ENCODE results near the gene TAF12. TPM values are rescaled to one million over a fixed set of nuclear protein-coding genes. Genes with fewer than 3 reads are reported as not detected.
"Not testable (repeated sequence)": the region's sequence is repeated elsewhere in the genome, so short reads cannot be mapped to it uniquely, and the experiment has no call there.

Gene TAF12
- total RNA-seq, 1 experiment from 2014 or later = 18.6 TPM

- ChIA-PET CTCF (interaction anchor here (1.3 to 2.0 kb wide), 2 partner anchors 81 to 221 kb away, joined by 5 to 10 read pairs; partner anchors contain the start of gene YTHDF2), POLR2A (no interaction called here)
- ATAC-seq = no peak
- DNase-seq (ENCODE audit: low spot score) = no peak
- Mint-ChIP-seq H3K36me3 (no peaks in the 10 kb centered on the region), H3K27ac (no peak overlapping the region), H3K4me3 (no peak overlapping the region), H3K27me3 (ENCODE audit: low read depth) (no peaks in the 10 kb centered on the region), H3K4me1 (no peaks in the 10 kb centered on the region), H3K9me3 (no peaks in the 10 kb centered on the region)
- TF ChIP-seq NR1H2 (CRISPR knock-in tag; IDR thresholded peaks at IDR 0.05) (no peak), ESRRA (CRISPR knock-in tag; IDR thresholded peaks at IDR 0.05; ENCODE audit: borderline replicate concordance) (no peak), ZNF317 (CRISPR knock-in tag; IDR thresholded peaks at IDR 0.05; ENCODE audit: borderline replicate concordance, low read depth) (no peak), CBFB (CRISPR knock-in tag; IDR thresholded peaks at IDR 0.05; ENCODE audit: low read depth) (no peak), SMAD4 (CRISPR knock-in tag; IDR thresholded peaks at IDR 0.05) (no peak), GABPB1 (CRISPR knock-in tag; IDR thresholded peaks at IDR 0.05) (no peak), JUN (CRISPR knock-in tag; IDR thresholded peaks at IDR 0.05) (no peak), SMAD3 (CRISPR knock-in tag; IDR thresholded peaks at IDR 0.05; ENCODE audit: borderline replicate concordance) (no peak), TEAD4 (CRISPR knock-in tag; IDR thresholded peaks at IDR 0.05) (no peak), CREB1 (CRISPR knock-in tag; IDR thresholded peaks at IDR 0.05) (no peak), MLX (CRISPR knock-in tag; IDR thresholded peaks at IDR 0.05) (no peak), AR (CRISPR knock-in tag; IDR thresholded peaks at IDR 0.05) (no peak), CTCF (IDR thresholded peaks at IDR 0.05) (no peak), STAT6 (CRISPR knock-in tag; conservative IDR thresholded peaks at IDR 0.05; ENCODE audit: low read depth) (no peak)
- TF ChIP-seq, protein P1, sequence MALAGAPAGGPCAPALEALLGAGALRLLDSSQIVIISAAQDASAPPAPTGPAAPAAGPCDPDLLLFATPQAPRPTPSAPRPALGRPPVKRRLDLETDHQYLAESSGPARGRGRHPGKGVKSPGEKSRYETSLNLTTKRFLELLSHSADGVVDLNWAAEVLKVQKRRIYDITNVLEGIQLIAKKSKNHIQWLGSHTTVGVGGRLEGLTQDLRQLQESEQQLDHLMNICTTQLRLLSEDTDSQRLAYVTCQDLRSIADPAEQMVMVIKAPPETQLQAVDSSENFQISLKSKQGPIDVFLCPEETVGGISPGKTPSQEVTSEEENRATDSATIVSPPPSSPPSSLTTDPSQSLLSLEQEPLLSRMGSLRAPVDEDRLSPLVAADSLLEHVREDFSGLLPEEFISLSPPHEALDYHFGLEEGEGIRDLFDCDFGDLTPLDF (CRISPR knock-in tag; IDR thresholded peaks at IDR 0.05) = no peak
- TF ChIP-seq, protein P2, sequence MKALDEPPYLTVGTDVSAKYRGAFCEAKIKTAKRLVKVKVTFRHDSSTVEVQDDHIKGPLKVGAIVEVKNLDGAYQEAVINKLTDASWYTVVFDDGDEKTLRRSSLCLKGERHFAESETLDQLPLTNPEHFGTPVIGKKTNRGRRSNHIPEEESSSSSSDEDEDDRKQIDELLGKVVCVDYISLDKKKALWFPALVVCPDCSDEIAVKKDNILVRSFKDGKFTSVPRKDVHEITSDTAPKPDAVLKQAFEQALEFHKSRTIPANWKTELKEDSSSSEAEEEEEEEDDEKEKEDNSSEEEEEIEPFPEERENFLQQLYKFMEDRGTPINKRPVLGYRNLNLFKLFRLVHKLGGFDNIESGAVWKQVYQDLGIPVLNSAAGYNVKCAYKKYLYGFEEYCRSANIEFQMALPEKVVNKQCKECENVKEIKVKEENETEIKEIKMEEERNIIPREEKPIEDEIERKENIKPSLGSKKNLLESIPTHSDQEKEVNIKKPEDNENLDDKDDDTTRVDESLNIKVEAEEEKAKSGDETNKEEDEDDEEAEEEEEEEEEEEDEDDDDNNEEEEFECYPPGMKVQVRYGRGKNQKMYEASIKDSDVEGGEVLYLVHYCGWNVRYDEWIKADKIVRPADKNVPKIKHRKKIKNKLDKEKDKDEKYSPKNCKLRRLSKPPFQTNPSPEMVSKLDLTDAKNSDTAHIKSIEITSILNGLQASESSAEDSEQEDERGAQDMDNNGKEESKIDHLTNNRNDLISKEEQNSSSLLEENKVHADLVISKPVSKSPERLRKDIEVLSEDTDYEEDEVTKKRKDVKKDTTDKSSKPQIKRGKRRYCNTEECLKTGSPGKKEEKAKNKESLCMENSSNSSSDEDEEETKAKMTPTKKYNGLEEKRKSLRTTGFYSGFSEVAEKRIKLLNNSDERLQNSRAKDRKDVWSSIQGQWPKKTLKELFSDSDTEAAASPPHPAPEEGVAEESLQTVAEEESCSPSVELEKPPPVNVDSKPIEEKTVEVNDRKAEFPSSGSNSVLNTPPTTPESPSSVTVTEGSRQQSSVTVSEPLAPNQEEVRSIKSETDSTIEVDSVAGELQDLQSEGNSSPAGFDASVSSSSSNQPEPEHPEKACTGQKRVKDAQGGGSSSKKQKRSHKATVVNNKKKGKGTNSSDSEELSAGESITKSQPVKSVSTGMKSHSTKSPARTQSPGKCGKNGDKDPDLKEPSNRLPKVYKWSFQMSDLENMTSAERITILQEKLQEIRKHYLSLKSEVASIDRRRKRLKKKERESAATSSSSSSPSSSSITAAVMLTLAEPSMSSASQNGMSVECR (CRISPR knock-in tag; IDR thresholded peaks at IDR 0.05; ENCODE audit: borderline replicate concordance) = no peak
Measured at GRCh38 chr1:28656335-28656734, 13.5 kb upstream of the TAF12 start.

DNA sequence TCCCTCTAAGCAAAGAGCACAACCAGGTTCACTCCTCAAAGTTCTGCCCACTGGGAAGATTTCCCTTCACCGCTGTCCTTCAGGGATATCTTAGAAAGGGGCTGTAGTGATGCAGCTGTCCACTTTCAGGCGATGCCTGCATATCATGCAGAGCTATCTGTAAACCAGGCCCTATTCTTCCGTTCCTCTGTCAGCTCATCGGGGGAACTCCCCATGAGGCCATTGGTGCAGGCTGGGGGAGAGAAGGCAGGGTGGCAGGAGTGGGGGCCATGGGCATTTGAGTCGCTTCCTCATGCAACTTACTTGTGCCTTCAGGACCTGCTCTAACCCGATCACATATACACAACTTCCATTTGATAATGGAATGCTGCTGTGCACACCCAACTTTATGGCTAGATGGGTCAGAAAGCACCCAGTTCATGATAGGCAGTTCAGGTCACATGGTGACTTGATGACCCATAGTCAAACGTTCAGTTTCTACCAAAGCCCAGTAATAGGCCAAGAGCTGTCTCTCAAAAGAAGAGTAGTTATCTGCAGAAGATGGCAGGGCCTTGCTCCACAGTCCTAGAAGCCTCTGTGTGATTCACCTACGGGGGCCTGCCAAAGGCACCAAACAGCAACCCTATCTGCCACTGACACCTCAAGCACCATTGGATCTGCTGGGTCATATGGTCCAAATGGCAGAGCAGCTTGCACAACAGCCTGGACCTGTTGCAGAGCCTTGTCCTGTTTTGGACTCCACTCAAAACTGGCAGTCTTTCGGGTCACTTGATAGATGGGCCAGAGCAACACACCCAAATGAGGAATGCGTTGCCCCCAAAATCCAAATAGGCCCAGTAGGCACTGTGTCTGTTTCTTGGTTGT, 12.8 kb upstream of the TAF12 start:
- H3K27ac Mint-ChIP-seq = not testable (repeated sequence)
- POLR2A ChIA-PET = interaction anchor here (0.7 kb wide), 1 partner anchor 822 kb away, joined by 6 read pairs; no protein-coding TSS in a partner anchor

GRCh38 chr1:28653870-28654269, 11.0 kb upstream of the TAF12 start:
- ATAC-seq (peak; percentile 54), DNase-seq (ENCODE audit: low spot score) (peak; percentile 51)
- POLR2A ChIA-PET; H3K4me3 Mint-ChIP-seq; H3K9me3 Mint-ChIP-seq; H3K27me3 Mint-ChIP-seq (ENCODE audit: low read depth); H3K36me3 Mint-ChIP-seq; H3K4me1 Mint-ChIP-seq; H3K27ac Mint-ChIP-seq: not testable (repeated sequence)
- CTCF ChIA-PET = interaction anchor here (0.6 kb wide), 1 partner anchor 25 kb away, joined by 3 read pairs; no protein-coding TSS in a partner anchor

More for the DNA sequence above, 12.8 kb upstream of the TAF12 start:
- not testable (repeated sequence) for H3K9me3 Mint-ChIP-seq; H3K27me3 Mint-ChIP-seq (ENCODE audit: low read depth); ATAC-seq; H3K4me3 Mint-ChIP-seq; H3K36me3 Mint-ChIP-seq; DNase-seq (ENCODE audit: low spot score); H3K4me1 Mint-ChIP-seq
- CTCF ChIA-PET = interaction anchor here (0.8 to 2.0 kb wide), 2 partner anchors 222 kb away, joined by 3 to 10 read pairs; no protein-coding TSS in a partner anchor
